Activated T-cell treated with anti-CD3 and anti-CD28 coated beads, Interleukin-2, amount 50 U/mL, for 72 hours (primary cell): ENCODE measurements around the gene AP2B1. TPM values are rescaled to one million over a fixed set of nuclear protein-coding genes. Genes with fewer than 3 reads are reported as not detected.

Source experiments
- ATAC-seq, 2 donors: fragments of 150-1000 bp; cut with Tn5 transposase; replicated peaks in 1 of 2; 2 replicates each; pipeline ENCODE4 v1.10.0; 2021; ENCODE audit warnings: moderate library complexity in 2 of 2, mild to moderate bottlenecking in 1 of 2
- DNase-seq, 2 donors: peaks; one replicate each; pipeline ENCODE4 v3.0.0; 2021 to 2022; ENCODE audit warnings: mixed read lengths in 1 of 2
- H3K27ac Mint-ChIP-seq: one replicate; pipeline ENCODE4 v1.8.0; 2022; ENCODE audit warnings: mild to moderate bottlenecking, moderate library complexity, mixed read lengths
- H3K27me3 Mint-ChIP-seq: one replicate; pipeline ENCODE4 v1.8.0; 2022; ENCODE audit warnings: low read depth, mixed read lengths
- H3K36me3 Mint-ChIP-seq, 2 donors: one replicate each; pipeline ENCODE4 v1.8.0; 2022; ENCODE audit warnings: mixed read lengths in 2 of 2, mild to moderate bottlenecking in 1 of 2; ENCODE audit not compliant: insufficient read depth in 2 of 2
- H3K4me1 Mint-ChIP-seq: one replicate; pipeline ENCODE4 v1.8.0; 2022; ENCODE audit warnings: low read depth, mixed read lengths
- H3K4me3 Mint-ChIP-seq, 2 donors: one replicate each; pipeline ENCODE4 v1.8.0; 2022; ENCODE audit warnings: mild to moderate bottlenecking in 2 of 2, mixed read lengths in 2 of 2, moderate library complexity in 2 of 2
- H3K9me3 Mint-ChIP-seq, 2 donors: one replicate each; pipeline ENCODE4 v1.8.0; 2022; ENCODE audit warnings: mixed read lengths in 2 of 2
- total RNA-seq, 2 donors: library from RNA; stranded (reverse); gene quantifications; one replicate each; pipeline ENCODE4 v1.2.3, GENCODE V29; 2022

AP2B1 gene
- total RNA-seq, 2 donors from 2014 or later: 167 to 179 TPM

GRCh38 chr17:35775039-35775438 is 187.9 kb downstream of the AP2B1 start:
- H3K9me3 Mint-ChIP-seq: no peaks in the 10 kb centered on the region
- no peak for DNase-seq
- H3K4me1 Mint-ChIP-seq: no peaks in the 10 kb centered on the region
- H3K4me3 Mint-ChIP-seq: no peak overlapping the region
- peaks cover 15% of the 10 kb centered on the region for H3K27me3 Mint-ChIP-seq
- H3K36me3 Mint-ChIP-seq: no peaks in the 10 kb centered on the region
- ATAC-seq: no peak
- H3K27ac Mint-ChIP-seq: no peak overlapping the region

GRCh38 chr17:35775583-35775982 is 188.5 kb downstream of the AP2B1 start:
- no peaks in the 10 kb centered on the region for H3K36me3 Mint-ChIP-seq
- no peak for DNase-seq
- H3K27ac Mint-ChIP-seq: no peak overlapping the region
- H3K4me1 Mint-ChIP-seq: no peaks in the 10 kb centered on the region
- peaks cover 15% of the 10 kb centered on the region for H3K27me3 Mint-ChIP-seq
- ATAC-seq: no peak
- H3K9me3 Mint-ChIP-seq: no peaks in the 10 kb centered on the region
- H3K4me3 Mint-ChIP-seq: no peak overlapping the region

Other genes starting within 250 kb of the AP2B1 start
- gene SLFN11, start 213.7 kb upstream of the AP2B1 start, total RNA-seq: 10 to 100 TPM; 37.1 to 64.7 TPM
- 1 to 10 TPM; 9.1 to 9.8 TPM for gene SLFN12, start 154.8 kb upstream of the AP2B1 start, total RNA-seq
- gene SLFN13, start 138.6 kb upstream of the AP2B1 start, total RNA-seq: 10 to 100 TPM; 45.8 to 57.3 TPM
- gene SLFN12L, start 49.6 kb upstream of the AP2B1 start, total RNA-seq: 10 to 100 TPM; 59.0 to 73.6 TPM
- not detected for gene SLFN14, start 26.5 kb upstream of the AP2B1 start, total RNA-seq
- gene PEX12, start 8.8 kb upstream of the AP2B1 start, total RNA-seq: 1 to 10 TPM; 7.2 to 7.3 TPM
- 1 to 10 TPM in 1 of 2 donors, under 1 TPM in 1; 0.32 to 1.3 TPM for gene RASL10B, start 144.3 kb downstream of the AP2B1 start, total RNA-seq
- gene GAS2L2, start 165.9 kb downstream of the AP2B1 start, total RNA-seq: under 1 TPM; 0.09 to 0.17 TPM
- not detected for gene C17orf50, start 173.6 kb downstream of the AP2B1 start, total RNA-seq
- gene MMP28, start 208.3 kb downstream of the AP2B1 start, total RNA-seq: under 1 TPM in 1 of 2 donors, not detected in 1; 0.96 TPM
- 100 to 1,000 TPM; 310 to 312 TPM for gene TAF15, start 222.2 kb downstream of the AP2B1 start, total RNA-seq